Measurements from ENCODE around the gene CHST11.
"Not testable (repeated sequence)": the region's sequence is repeated elsewhere in the genome, so short reads cannot be mapped to it uniquely, and the experiment has no call there.

The CHST11 gene

GRCh38 chr12:104526751-104527150 is 70.0 kb downstream of the CHST11 start:
- DNase-seq (ENCODE audit: low read depth) = no peak

GRCh38 chr12:104527653-104528052 is 70.9 kb downstream of the CHST11 start:
- DNase-seq (ENCODE audit: low read depth) = not testable (repeated sequence)

- DNase-seq (ENCODE audit: low read depth) = no peak
Measured at GRCh38 chr12:104529130-104529874, 72.6 kb downstream of the CHST11 start.

GRCh38 chr12:104532636-104533035 is 75.9 kb downstream of the CHST11 start:
- no peak for DNase-seq (ENCODE audit: low read depth)

- no peak for DNase-seq (ENCODE audit: low read depth)
Measured at GRCh38 chr12:104533134-104533533, 76.4 kb downstream of the CHST11 start.

GRCh38 chr12:104534162-104534856 is 77.6 kb downstream of the CHST11 start:
- no peak for DNase-seq (ENCODE audit: low read depth)

- DNase-seq (ENCODE audit: low read depth) = no peak
Measured at GRCh38 chr12:104534857-104535248, 78.1 kb downstream of the CHST11 start.

- DNase-seq (ENCODE audit: low read depth) = no peak
Measured at GRCh38 chr12:104535369-104535768, 78.6 kb downstream of the CHST11 start.

- DNase-seq (ENCODE audit: low read depth) = no peak
Measured at GRCh38 chr12:104536841-104537240, 80.1 kb downstream of the CHST11 start.

GRCh38 chr12:104538056-104538455 is 81.3 kb downstream of the CHST11 start:
- DNase-seq (ENCODE audit: low read depth) = no peak

- no peak for DNase-seq (ENCODE audit: low read depth)
Measured at GRCh38 chr12:104538891-104539462, 82.2 kb downstream of the CHST11 start.

GRCh38 chr12:104544836-104545235 is 88.1 kb downstream of the CHST11 start:
- no peak for DNase-seq (ENCODE audit: low read depth)

- no peak for DNase-seq (ENCODE audit: low read depth)
Measured at GRCh38 chr12:104546575-104546974, 89.8 kb downstream of the CHST11 start.

GRCh38 chr12:104547235-104547634 is 90.5 kb downstream of the CHST11 start:
- no peak for DNase-seq (ENCODE audit: low read depth)

GRCh38 chr12:104549815-104550480 is 93.2 kb downstream of the CHST11 start:
- DNase-seq (ENCODE audit: low read depth) = no peak

GRCh38 chr12:104551313-104551931 is 94.7 kb downstream of the CHST11 start:
- no peak for DNase-seq (ENCODE audit: low read depth)

GRCh38 chr12:104553421-104553820 is 96.7 kb downstream of the CHST11 start:
- no peak for DNase-seq (ENCODE audit: low read depth)

GRCh38 chr12:104555648-104556047 is 98.9 kb downstream of the CHST11 start:
- no peak for DNase-seq (ENCODE audit: low read depth)

- no peak for DNase-seq (ENCODE audit: low read depth)
Measured at GRCh38 chr12:104557488-104558195, 100.9 kb downstream of the CHST11 start.

- DNase-seq (ENCODE audit: low read depth) = no peak
Measured at GRCh38 chr12:104560881-104561280, 104.1 kb downstream of the CHST11 start.

- DNase-seq (ENCODE audit: low read depth) = no peak
Measured at GRCh38 chr12:104562763-104563162, 106.0 kb downstream of the CHST11 start.

GRCh38 chr12:104564662-104565061 is 107.9 kb downstream of the CHST11 start:
- DNase-seq (ENCODE audit: low read depth) = not testable (repeated sequence)

Measured in activated T-helper 9 cell treated with anti-CD3 and anti-CD28 coated beads, Interleukin-2, amount 50 U/mL, for 16 hours (primary cell).